Uterus (tissue), 4 donors: Measurements from ENCODE around the gene SYNGAP1. TPM values are rescaled to one million over a fixed set of nuclear protein-coding genes. Genes with fewer than 3 reads are reported as not detected.
"Not testable (repeated sequence)": the region's sequence is repeated elsewhere in the genome, so short reads cannot be mapped to it uniquely, and the experiment has no call there.

Experiments used
- DNase-seq, 2 donors: peaks; one replicate each; pipeline ENCODE4 v3.0.0-alpha.2; 2019 to 2020
- H3K27ac ChIP-seq, 2 donors: fragments of 200-600 bp; sonication (generic); 1 replicate in 1 of 2; 2 replicates in 1 of 2; pipeline ENCODE4 v1.5.1; 2016 to 2018
- H3K27me3 ChIP-seq, 2 donors: fragments of 200-600 bp; sonication (generic); one replicate each; pipeline ENCODE4 v1.5.1; 2018 to 2019; ENCODE audit warnings: control low read depth in 1 of 2
- H3K36me3 ChIP-seq, 2 donors: fragments of 200-600 bp; sonication (generic); one replicate each; pipeline ENCODE4 v1.5.1; 2019; ENCODE audit warnings: control low read depth in 1 of 2
- H3K4me1 ChIP-seq, 2 donors: fragments of 200-600 bp; sonication (generic); one replicate each; pipeline ENCODE4 v1.5.1; 2018 to 2019; ENCODE audit warnings: control low read depth in 1 of 2
- H3K4me3 ChIP-seq, 2 donors: fragments of 200-600 bp; sonication (generic); 1 replicate in 1 of 2; 2 replicates in 1 of 2; pipeline ENCODE4 v1.5.1; 2018 to 2019; ENCODE audit warnings: mild to moderate bottlenecking in 1 of 2
- H3K9me3 ChIP-seq, 2 donors: fragments of 200-600 bp; sonication (generic); one replicate each; pipeline ENCODE4 v1.5.1; 2019; ENCODE audit warnings: control low read depth in 1 of 2
- POLR2A ChIP-seq, 2 donors: fragments of 450-650 bp; IDR thresholded peaks; one replicate each; pipeline ENCODE4 v1.6.1; 2016; ENCODE audit warnings: antibody characterized with exemption in 2 of 2, mild to moderate bottlenecking in 1 of 2, moderate library complexity in 1 of 2
- intact Hi-C: fragments of 100-400 bp; cut with DNase I; formaldehyde crosslinking; loops from one replicate; pipeline ENCODE4 v1.15.1; 2023; ENCODE audit warnings: low total_unique reads
- total RNA-seq, 4 donors: library from RNA; depleted of rRNA in 3 of 4; stranded (reverse); fragments of >200 nt in 3 of 4; gene quantifications; one replicate each; pipeline versions ENCODE4 v1.1.0 to v1.2.4, GENCODE V29; 2014 to 2023
- TF ChIP-seq, protein P1 (sequence below), 4 experiments: fragments of 200-600 bp in 2 of 4; fragments of 450-650 bp in 2 of 4; sonication (generic) in 2 of 4; IDR thresholded peaks; one replicate each; pipeline ENCODE4 v1.5.1; 2016 to 2019; ENCODE audit warnings: antibody characterized with exemption in 4 of 4, mild to moderate bottlenecking in 2 of 4, moderate library complexity in 1 of 4
- donor health status: DM: yes; HTN: yes; CAD: no.

The SYNGAP1 gene
- total RNA-seq, 4 donors from 2014 or later: 11.5 to 67.6 (median 14.4) TPM

DNA sequence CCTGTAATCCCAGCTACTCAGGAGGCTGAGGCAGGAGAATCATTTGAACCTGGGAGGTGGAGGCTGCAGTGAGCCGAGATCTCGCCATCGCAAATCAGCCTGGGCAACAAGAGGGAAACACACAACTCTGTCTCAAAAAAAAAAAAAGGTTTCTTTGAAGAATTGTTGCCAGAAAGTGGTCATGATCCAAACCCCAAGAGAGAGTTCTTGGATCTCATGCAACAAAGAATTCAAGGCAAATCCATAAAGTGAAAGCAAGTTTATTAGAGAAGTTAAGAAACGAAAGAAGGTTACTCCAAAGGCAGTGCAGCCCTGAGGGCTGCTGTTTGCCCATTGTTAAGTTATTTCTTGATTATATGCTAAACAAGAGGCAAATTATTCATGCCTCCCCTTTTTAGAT, 42.7 kb upstream of the SYNGAP1 start:
- Histone ChIP-seq H3K4me1 (peaks cover 0 to 13% of the 10 kb centered on the region in 2 donors), H3K27me3 (no peaks in the 10 kb centered on the region), H3K4me3 (no peak overlapping the region), H3K36me3 (no peaks in the 10 kb centered on the region), H3K9me3 (no peaks in the 10 kb centered on the region), H3K27ac (peak overlapping the region; percentile 44 to 85)
- TF ChIP-seq, protein P1, sequence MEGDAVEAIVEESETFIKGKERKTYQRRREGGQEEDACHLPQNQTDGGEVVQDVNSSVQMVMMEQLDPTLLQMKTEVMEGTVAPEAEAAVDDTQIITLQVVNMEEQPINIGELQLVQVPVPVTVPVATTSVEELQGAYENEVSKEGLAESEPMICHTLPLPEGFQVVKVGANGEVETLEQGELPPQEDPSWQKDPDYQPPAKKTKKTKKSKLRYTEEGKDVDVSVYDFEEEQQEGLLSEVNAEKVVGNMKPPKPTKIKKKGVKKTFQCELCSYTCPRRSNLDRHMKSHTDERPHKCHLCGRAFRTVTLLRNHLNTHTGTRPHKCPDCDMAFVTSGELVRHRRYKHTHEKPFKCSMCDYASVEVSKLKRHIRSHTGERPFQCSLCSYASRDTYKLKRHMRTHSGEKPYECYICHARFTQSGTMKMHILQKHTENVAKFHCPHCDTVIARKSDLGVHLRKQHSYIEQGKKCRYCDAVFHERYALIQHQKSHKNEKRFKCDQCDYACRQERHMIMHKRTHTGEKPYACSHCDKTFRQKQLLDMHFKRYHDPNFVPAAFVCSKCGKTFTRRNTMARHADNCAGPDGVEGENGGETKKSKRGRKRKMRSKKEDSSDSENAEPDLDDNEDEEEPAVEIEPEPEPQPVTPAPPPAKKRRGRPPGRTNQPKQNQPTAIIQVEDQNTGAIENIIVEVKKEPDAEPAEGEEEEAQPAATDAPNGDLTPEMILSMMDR (IDR thresholded peaks at IDR 0.05): no peak
- TF ChIP-seq POLR2A (IDR thresholded peaks at IDR 0.05): no peak
- intact Hi-C loops: no loop called here
- DNase-seq: no peak

DNA sequence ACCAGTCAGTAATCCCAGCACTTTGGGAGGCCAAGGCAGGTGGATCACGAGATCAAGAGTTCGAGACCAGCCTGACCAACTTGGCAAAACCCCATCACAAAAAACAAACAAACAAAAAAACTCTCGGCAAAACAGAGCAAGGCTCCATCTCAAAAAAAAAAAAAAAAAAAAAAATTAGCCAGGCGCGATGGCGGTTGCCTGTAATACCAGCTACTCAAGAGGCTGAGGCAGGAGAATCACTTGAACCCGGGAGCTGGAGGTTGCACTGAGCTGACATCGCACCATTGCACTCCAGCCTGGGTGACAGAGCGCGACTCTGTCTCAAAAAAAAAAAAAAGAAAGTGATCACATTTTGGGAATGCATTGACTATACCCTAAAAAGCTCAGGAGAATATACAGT, 40.7 kb upstream of the SYNGAP1 start:
- DNase-seq, H3K4me3 ChIP-seq, intact Hi-C loops, H3K9me3 ChIP-seq, H3K27ac ChIP-seq, H3K27me3 ChIP-seq, H3K36me3 ChIP-seq: not testable (repeated sequence)
- peaks cover 0 to 13% of the 10 kb centered on the region in 2 donors for H3K4me1 ChIP-seq

DNA sequence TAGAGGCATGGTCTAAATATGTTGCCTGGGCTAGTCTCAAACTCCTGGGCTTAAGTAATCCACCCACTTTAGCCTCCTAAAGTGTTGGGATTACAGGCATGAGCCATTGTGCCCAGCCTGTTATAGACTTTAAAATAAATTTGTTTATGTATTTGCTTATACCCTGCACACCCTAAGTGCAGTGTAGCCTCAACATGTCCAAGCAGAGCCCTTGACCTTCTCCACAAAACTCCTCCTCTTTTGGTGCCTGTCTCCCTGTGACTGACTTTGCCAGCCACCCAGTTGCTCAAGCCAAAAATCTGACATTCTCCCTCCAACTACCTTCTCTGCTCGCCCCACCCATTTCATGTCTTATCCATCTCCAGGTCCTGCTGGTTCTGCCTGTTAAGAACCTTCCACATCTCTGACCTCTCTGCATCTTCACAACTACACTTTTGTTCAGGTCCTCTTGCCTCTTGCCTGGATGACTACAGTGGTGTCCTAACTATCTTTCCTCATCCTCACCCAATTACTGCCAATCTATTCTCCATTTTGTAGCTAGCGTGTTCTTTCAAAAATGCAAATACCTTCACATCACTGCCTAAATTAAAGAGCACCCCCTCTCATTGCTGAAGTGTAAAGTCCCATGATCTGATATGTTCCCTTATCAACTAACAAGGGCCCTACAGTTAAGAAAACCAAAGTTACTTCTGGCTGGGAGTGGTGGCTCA, 39.4 kb upstream of the SYNGAP1 start:
- intact Hi-C loops: no loop called here
- DNase-seq: no peak

DNA sequence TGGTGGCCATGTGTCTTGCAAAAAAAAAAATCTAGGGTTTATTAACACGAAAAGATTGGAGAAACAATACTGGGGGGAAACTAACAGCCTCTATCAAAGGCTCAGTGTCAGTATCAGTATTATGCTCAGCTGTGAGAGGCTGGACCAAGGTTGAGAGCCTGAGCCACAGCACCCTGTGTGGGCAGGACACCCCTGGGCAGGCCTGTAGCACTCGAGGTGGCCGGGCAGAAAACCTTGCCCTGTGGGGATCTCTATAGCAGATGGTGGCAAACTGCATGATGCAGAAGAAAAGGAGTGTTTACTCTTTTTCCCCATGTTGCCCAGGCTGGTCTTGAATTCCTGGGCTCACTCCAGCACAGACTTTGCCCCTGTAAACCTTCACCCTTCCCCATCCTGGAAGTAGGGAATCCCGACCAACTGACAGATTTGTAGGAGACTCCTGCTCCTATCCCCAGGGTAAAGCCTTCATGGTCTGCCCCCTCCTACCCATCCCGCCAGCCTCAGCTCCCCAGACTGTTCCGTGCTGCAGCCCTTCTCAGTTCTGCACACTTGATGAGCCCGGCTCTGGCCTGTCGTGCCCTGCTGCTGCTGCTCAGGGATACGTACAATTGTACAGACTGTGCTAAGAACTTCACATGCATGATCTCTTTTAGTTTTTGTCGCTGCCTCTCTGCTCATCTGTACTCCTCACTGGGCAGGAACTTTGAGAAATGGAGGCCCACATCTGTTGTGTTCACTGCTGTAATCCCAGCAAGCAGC, 36.3 kb upstream of the SYNGAP1 start:
- Histone ChIP-seq H3K36me3 (no peaks in the 10 kb centered on the region), H3K27me3 (no peaks in the 10 kb centered on the region), H3K9me3 (no peaks in the 10 kb centered on the region), H3K27ac (no peak overlapping the region), H3K4me3 (no peak overlapping the region), H3K4me1 (no peaks in the 10 kb centered on the region)
- no peak for TF ChIP-seq POLR2A (IDR thresholded peaks at IDR 0.05)
- TF ChIP-seq, protein P1 (IDR thresholded peaks at IDR 0.05): no peak
- intact Hi-C loops: no loop called here
- DNase-seq: no peak

More for the DNA sequence above, 39.4 kb upstream of the SYNGAP1 start:
- Histone ChIP-seq H3K36me3 (no peaks in the 10 kb centered on the region), H3K4me1 (peaks cover 0 to 6% of the 10 kb centered on the region in 2 donors), H3K9me3 (no peaks in the 10 kb centered on the region), H3K4me3 (no peak overlapping the region), H3K27ac (no peak overlapping the region), H3K27me3 (no peaks in the 10 kb centered on the region)
- no peak for TF ChIP-seq POLR2A (IDR thresholded peaks at IDR 0.05)

DNA sequence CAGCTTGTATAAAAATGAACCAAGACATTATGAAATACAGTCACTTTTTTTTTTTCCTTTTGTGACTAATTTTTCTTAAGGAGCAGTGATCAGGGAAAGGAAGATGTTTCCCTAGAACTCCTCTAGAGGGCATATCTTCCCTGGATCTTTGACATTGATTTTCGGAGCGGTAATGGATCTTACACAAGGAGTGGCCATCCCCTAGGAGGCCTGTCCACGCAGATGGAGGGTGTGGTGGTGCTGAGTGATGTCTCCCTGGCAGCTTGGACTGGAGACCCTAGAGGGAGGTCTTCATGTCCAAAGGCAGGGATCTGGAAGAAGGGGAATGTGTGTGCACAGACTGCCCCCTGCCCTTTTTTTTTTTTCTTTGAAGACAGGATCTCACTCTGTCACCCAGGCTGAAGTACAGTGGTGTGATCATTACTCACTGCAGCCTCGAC, 35.3 kb upstream of the SYNGAP1 start:
- Histone ChIP-seq H3K4me3 (no peak overlapping the region), H3K4me1 (no peaks in the 10 kb centered on the region), H3K27ac (no peak overlapping the region), H3K36me3 (no peaks in the 10 kb centered on the region), H3K27me3 (no peaks in the 10 kb centered on the region), H3K9me3 (no peaks in the 10 kb centered on the region)
- no peak for TF ChIP-seq POLR2A (IDR thresholded peaks at IDR 0.05)
- TF ChIP-seq, protein P1 (IDR thresholded peaks at IDR 0.05): peak; percentile 13 to 34 (median 24)
- DNase-seq: no peak
- intact Hi-C loops: no loop called here

DNA sequence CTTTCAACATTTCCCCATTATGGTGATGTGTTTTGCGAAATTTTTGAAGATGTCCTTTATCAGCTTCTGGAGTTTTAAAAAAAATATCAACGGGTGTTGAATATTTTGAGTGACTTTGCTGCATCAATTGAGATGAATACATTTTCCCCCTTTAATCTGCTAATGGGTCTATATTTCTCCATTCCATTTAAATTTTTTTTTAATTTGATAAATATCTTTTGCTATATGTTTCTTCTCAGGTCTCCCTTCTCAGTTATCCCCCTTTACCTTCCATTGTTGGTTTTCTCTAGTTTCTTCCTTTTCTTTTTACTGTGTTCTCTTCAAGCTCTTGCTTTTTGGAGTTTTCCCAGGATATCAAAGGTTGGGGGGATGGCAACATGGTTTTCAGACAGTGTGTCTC, 29.7 kb upstream of the SYNGAP1 start:
- H3K27me3 ChIP-seq: no peaks in the 10 kb centered on the region
- TF ChIP-seq POLR2A (IDR thresholded peaks at IDR 0.05): no peak
- TF ChIP-seq, protein P1 (IDR thresholded peaks at IDR 0.05): no peak
- no peaks in the 10 kb centered on the region for H3K9me3 ChIP-seq
- H3K27ac ChIP-seq: peak overlapping the region; percentile 93 to 98
- no peaks in the 10 kb centered on the region for H3K36me3 ChIP-seq
- intact Hi-C loops: no loop called here
- peaks cover 0 to 6% of the 10 kb centered on the region in 2 donors for H3K4me1 ChIP-seq
- H3K4me3 ChIP-seq: no peak overlapping the region
- DNase-seq: no peak
